ENCODE measurements around the gene ARL8A. TPM values are rescaled to one million over a fixed set of nuclear protein-coding genes. Genes with fewer than 3 reads are reported as not detected.
"Not testable (repeated sequence)": the region's sequence is repeated elsewhere in the genome, so short reads cannot be mapped to it uniquely, and the experiment has no call there.

Gene ARL8A
- polyA plus RNA-seq, 1 donor: 38.9 TPM

- no peak for DNase-seq
Observed at GRCh38 chr1:202113690-202114300, 30.7 kb downstream of the ARL8A start.

GRCh38 chr1:202112859-202113689 is 31.5 kb downstream of the ARL8A start:
- DNase-seq: no peak

- DNase-seq: not testable (repeated sequence)
Observed at GRCh38 chr1:202111589-202111988, 32.9 kb downstream of the ARL8A start.

- no peak for DNase-seq
Observed at GRCh38 chr1:202110977-202111376, 33.6 kb downstream of the ARL8A start.

GRCh38 chr1:202107801-202108731 is 36.5 kb downstream of the ARL8A start:
- no peak for DNase-seq

- no peak for DNase-seq
Observed at GRCh38 chr1:202107321-202107761, 37.2 kb downstream of the ARL8A start.

- DNase-seq: no peak
Observed at GRCh38 chr1:202106340-202107254, 37.9 kb downstream of the ARL8A start.

DNA sequence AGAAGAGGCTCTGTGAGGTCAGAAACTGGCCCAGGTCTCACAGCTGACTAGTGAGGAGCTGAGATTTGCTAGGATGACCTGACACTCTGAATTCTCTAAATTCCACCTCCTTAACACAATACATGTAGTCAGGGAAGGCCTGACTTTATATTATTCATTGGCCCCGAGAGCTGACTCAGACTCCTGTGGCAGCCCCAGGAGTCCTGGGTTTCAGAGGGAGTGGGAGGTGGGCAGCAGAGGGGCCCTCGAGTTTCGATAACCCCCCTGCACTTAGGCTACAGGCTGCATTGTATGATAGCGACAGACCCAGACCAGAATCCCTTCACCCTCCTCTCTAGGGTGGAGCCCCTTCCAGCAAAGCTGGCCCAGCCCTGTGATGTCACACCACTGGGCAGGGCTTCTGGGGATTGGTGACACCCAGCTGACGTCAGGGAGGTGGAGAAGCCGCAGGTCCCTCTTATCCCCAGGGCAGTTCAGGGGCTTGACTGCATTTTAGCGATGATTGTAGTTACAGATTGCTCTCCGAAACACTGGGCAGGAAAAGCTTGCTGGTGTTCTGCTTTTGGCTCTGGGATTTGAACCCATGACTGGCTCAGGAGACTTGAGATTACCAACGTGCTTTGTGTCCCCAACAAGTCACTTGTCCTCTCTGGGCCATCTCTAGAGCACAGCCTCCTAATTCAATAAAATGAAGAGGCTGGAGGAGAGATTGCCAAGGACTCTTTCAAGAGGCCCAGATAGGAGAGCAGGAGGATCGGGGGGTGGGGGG is 38.8 kb downstream of the ARL8A start:
- DNase-seq: no peak

DNA sequence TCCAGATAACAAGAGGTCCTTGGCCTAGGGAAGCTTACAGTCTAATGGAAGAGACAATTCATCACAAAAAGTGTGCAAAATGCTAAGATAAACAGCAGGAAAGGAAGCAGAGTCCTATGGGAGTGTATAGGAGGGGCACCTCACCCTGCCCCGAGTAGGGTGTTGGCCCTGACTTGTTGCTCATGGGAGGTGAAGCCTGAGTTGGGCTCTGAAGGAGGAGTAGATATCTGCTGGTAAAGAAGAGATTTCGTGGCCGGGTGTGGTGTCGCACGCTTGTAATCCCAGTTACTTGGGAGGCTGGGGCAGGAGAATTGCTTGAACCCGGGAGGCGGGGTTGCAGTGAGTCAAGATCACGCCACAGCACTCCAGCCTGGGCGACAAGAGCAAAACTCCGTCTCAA is 40.5 kb downstream of the ARL8A start:
- no peak for DNase-seq

- no peak for DNase-seq
Observed at GRCh38 chr1:202101184-202101583, 43.4 kb downstream of the ARL8A start.

DNA sequence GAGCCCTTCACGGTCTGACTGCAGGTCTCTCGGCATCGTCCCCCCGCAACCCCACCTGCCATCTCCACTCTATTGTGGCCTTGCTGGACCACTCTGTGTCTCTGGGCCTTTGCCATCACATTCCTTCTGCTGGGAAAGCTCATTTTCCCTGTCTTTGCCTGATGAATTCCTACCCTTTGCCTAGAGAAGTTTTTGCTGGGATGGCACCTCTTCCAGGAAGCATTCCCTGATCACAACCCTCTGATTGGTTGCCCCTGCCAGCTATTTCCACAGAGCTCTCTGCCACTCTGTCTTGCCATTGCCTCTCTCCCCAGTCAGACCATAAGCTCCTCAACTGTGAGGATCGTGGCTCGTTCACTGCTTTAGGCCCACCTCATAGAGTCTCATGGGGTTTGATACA is 50.7 kb downstream of the ARL8A start:
- DNase-seq: no peak

DNA sequence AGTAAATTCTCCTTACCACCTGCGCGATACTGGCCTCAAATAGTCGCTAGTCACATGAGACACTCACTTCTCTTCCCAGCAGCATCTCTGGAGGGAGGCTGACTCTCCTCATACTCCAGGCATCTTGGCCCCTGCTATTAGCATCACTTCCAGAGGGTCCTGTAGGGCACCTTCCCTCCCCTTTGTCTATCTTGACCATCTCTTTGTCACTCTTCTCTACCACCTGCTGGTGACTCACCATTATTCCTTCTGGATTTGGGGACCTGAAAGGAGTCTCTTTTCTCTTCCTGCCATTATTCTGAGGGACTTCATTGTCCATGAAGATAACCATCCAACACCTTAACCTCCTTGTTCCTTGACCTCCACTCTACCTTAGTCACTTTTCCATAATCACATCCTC is 53.5 kb downstream of the ARL8A start:
- no peak for DNase-seq

DNA sequence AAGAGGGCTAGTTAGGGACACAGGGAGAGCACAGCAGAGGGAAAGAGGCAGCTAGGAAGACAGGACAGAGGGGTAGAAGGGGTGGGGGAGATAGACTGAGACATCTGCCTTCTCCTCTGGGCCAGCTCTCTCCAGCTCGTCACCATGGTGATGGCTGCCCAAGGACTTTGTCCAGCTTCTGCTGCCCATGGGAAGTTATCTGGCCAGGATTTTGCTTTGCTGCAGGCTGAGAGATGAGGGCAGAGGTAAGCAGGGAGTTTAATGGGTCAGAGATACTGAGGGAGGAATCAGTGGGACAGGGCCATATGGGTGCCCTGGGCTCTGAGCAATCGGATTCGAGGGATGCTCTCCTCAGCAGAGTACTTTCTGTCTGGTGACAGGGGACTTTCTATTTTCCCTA is 56.3 kb downstream of the ARL8A start:
- DNase-seq: no peak

- no peak for DNase-seq
Observed at GRCh38 chr1:202086579-202087350, 57.8 kb downstream of the ARL8A start.

GRCh38 chr1:202085682-202086373 is 58.7 kb downstream of the ARL8A start:
- no peak for DNase-seq

GRCh38 chr1:202084791-202085681 is 59.5 kb downstream of the ARL8A start:
- DNase-seq: no peak
